Lung (tissue), 12 donors: Measurements from ENCODE around the gene MMP25. TPM values are rescaled to one million over a fixed set of nuclear protein-coding genes. Genes with fewer than 3 reads are reported as not detected.
A peak's percentile ranks its signal among the peaks of the same experiment; 100 is the strongest.

Source experiments
- ATAC-seq: fragments of 200-7000 bp; cut with Tn5 transposase; one replicate; pipeline ENCODE4 v1.9.1; 2020; ENCODE audit warnings: moderate number of reproducible peaks; ENCODE audit not compliant: insufficient read depth, low FRiP score
- DNase-seq, 3 donors: peaks; one replicate each; pipeline ENCODE4 v3.0.0-alpha.2; 2013 to 2017
- H3K27ac ChIP-seq, 2 donors: one replicate each; pipeline ENCODE4 v1.5.1; 2013; ENCODE audit warnings: mild to moderate bottlenecking in 2 of 2, moderate library complexity in 2 of 2, control low read depth in 1 of 2, inconsistent platforms in 1 of 2, low read depth in 1 of 2, low read length in 1 of 2
- H3K27me3 ChIP-seq, 3 donors: one replicate each; pipeline ENCODE4 v1.5.1; 2013; ENCODE audit warnings: low read length in 2 of 3; ENCODE audit not compliant: control insufficient read depth in 3 of 3, insufficient read depth in 3 of 3
- H3K36me3 ChIP-seq, 4 donors: one replicate each; pipeline ENCODE4 v1.5.1; 2013; ENCODE audit warnings: low read length in 4 of 4, mild to moderate bottlenecking in 1 of 4, moderate library complexity in 1 of 4; ENCODE audit not compliant: control insufficient read depth in 4 of 4, insufficient read depth in 4 of 4
- H3K4me1 ChIP-seq, 5 donors: one replicate each; pipeline ENCODE4 v1.5.1; 2013; ENCODE audit warnings: low read length in 5 of 5, mild to moderate bottlenecking in 2 of 5, moderate library complexity in 1 of 5; ENCODE audit not compliant: control insufficient read depth in 5 of 5, insufficient read depth in 5 of 5
- H3K4me3 ChIP-seq: one replicate; pipeline ENCODE4 v1.5.1; 2013; ENCODE audit warnings: mild to moderate bottlenecking, control low read depth, moderate library complexity
- H3K9ac ChIP-seq, 2 donors: one replicate each; pipeline ENCODE4 v1.5.1; 2013; ENCODE audit warnings: low read length in 2 of 2, control low read depth in 1 of 2; ENCODE audit not compliant: insufficient read depth in 1 of 2
- H3K9me3 ChIP-seq, 4 donors: one replicate each; pipeline ENCODE4 v1.5.1; 2013; ENCODE audit warnings: low read length in 3 of 4, mild to moderate bottlenecking in 1 of 4, moderate library complexity in 1 of 4; ENCODE audit not compliant: control insufficient read depth in 4 of 4, insufficient read depth in 3 of 4
- WGBS, 2 donors: extraction: QIAGEN DNeasy Blood & Tissue Kit; methylation state at CpG; one replicate each; pipeline ENCODE4 v1.1.7; 2013; 5-methylcytosine and 5-hydroxymethylcytosine counted together
- polyA plus RNA-seq, 2 donors: library from polyadenylated mRNA; stranded (reverse); fragments of 200-250 nt; gene quantifications; one replicate each; pipeline ENCODE4 v1.2.1, GENCODE V29; 2013
- total RNA-seq, 2 donors: library from RNA; depleted of rRNA in 1 of 2; stranded (reverse); fragments of >200 nt in 1 of 2; gene quantifications; one replicate each; pipeline ENCODE4 v1.2.1, GENCODE V29; 2014 to 2021
- TF ChIP-seq, protein P1 (sequence below): IDR thresholded peaks from 2 replicates; pipeline ENCODE4 v1.5.1; 2012; ENCODE audit warnings: mild to moderate bottlenecking; ENCODE audit errors: control extremely low read depth, extremely low read depth
- donor health status: control.
- donor health status: control.
- donor health status: Bipolar disorder and iron deficiency.
- donor health status: healthy.
- donor health status: DM: yes; HTN: yes; CAD: no.

Gene MMP25
- total and polyA plus RNA-seq, 4 donors, result 4.2 to 94.4 (median 20.6) TPM

DNA sequence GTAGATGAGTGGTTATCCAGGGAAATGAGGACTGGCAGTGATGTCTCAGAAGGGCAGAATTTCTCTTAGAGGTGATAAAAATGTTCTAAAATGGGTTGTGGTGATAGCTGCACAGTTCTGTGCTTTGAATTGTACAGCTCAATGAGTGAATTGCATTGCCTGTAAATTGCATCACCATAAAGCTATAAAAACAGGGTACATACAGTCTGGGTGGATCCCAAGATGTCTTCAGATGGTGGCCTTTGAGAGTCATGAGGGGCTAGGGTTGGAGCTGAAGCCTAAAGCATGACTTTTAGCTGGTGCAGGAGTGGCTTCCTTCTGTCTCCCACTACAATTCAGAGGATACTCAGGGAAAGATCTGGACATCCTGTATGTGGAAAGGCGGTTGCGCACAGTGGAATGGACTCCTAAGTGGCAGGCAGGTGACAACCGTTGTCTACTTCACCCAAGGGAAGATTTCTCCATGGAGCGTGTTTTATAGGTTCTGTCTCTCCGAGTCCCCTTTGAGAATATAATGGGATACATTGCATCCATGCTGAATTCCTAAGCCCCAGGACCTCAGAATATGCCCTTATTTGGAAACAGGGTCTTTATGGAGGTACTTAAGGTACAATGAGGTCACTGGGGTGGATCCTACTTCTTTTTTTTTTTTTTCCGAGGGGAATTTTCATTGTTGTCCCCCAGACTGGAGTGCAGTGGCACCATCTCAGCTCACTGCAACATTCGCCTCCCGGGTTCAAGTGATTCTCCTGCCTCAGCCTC lies 17.4 kb downstream of the MMP25 start:
- no peaks in the 10 kb centered on the region for H3K27me3 ChIP-seq
- 95 to 96% methylated on average over 8 of the region's 8 CpGs for WGBS, 2 donors
- H3K9ac ChIP-seq, result no peak overlapping the region
- ATAC-seq (no peak), DNase-seq (no peak)
- TF ChIP-seq, protein P1, sequence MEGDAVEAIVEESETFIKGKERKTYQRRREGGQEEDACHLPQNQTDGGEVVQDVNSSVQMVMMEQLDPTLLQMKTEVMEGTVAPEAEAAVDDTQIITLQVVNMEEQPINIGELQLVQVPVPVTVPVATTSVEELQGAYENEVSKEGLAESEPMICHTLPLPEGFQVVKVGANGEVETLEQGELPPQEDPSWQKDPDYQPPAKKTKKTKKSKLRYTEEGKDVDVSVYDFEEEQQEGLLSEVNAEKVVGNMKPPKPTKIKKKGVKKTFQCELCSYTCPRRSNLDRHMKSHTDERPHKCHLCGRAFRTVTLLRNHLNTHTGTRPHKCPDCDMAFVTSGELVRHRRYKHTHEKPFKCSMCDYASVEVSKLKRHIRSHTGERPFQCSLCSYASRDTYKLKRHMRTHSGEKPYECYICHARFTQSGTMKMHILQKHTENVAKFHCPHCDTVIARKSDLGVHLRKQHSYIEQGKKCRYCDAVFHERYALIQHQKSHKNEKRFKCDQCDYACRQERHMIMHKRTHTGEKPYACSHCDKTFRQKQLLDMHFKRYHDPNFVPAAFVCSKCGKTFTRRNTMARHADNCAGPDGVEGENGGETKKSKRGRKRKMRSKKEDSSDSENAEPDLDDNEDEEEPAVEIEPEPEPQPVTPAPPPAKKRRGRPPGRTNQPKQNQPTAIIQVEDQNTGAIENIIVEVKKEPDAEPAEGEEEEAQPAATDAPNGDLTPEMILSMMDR, result no peak
- peaks cover 0 to 10% (median 0%) of the 10 kb centered on the region in 4 donors for H3K36me3 ChIP-seq
- no peak overlapping the region for H3K27ac ChIP-seq
- H3K4me1 ChIP-seq, result peaks cover 2 to 26% (median 7%) of the 10 kb centered on the region in 5 donors
- H3K9me3 ChIP-seq, result no peaks in the 10 kb centered on the region
- no peak overlapping the region for H3K4me3 ChIP-seq

DNA sequence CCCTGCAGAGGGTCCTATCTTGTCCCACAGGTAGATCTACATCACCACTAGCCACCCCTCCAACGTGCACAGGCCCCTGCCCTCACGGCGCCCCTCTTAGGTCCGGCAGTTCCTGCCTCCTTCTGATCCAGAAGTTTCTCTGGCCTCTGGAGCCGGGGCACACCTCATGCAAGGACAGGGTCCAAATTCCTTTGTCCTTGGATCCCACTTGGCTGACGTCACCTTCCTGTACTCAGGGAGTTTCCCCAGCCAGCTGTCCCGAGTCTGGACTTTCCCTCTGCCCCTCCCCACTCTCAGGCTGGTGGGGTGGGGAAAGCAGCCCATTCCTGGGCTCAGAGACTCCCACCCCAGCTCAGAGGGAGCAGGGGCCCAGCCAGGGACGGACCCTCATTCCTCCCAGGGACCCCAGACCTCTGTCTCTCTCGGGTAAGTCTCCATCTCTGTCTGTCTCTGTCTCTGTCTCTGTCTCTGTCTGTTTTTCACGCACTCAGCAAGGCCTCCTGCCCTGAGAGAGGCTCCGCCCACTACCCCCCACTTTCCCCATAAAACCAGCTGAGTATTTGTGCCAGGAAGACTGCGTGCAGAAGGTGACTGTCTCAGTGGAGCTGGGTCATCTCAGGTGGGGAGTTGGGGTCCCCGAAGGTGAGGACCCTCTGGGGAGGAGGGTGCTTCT lies 18.8 kb downstream of the MMP25 start, which contains the start of gene IL32:
Gene IL32 (plus strand): TSS at position 572 of the 673 bp plus-strand sequence. CDS start 172 bp downstream, outside the sequence.
- H3K4me3 ChIP-seq, result peak within 1 kb of the TSS; percentile 71
- H3K27ac ChIP-seq, result peak within 1 kb of the TSS; percentile 67 to 72
- peaks cover 0 to 22% (median under 1%) of the 10 kb centered on the region in 5 donors for H3K4me1 ChIP-seq
- TF ChIP-seq, protein P1, result no peak
- no peaks in the 10 kb centered on the region for H3K9me3 ChIP-seq
- H3K9ac ChIP-seq, result no peak within 1 kb of the TSS
- H3K27me3 ChIP-seq, result no peaks in the 10 kb centered on the region
- WGBS, 2 donors, result 38 to 63% methylated on average over 13 of the region's 13 CpGs
- ATAC-seq (peak; percentile 70), DNase-seq (peak; percentile 45 to 63 (median 46))
- H3K36me3 ChIP-seq, result peaks cover 0 to 17% (median 0%) of the 10 kb centered on the region in 4 donors

DNA sequence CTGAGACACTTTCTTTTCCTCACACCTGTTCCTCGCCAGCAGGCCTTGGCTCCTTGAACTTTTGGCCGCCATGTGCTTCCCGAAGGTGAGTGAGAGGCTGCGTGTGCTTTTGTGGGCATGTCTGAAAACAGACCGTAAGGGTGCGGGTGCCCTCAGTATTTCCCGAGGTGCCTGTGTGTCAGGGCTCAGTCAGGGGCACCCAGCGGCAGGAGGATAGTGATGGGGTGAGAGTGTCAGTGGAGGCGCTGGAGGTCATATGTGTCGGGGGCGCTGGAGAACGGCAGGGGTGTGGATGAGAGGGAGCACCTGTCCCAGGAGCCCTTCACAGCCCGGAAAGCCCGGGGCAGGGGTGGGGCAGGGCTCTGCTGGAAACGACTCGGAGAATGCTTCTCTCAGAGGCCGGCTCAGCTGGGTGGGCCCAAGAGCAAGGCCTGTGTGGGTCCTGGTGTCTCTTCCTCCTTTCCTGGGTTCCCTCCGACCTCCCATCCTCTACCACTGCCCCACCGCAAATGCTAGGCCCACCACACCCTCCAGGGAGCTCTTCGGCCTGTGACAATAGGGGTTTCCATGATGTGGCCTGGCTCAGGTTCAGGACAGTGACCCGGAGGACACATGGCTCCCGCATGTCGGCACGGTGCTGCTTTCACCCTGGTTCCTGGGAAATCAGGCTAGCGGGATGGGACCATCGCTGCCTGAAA lies 19.5 kb downstream of the MMP25 start:
- peak overlapping the region; percentile 67 to 72 for H3K27ac ChIP-seq
- no peaks in the 10 kb centered on the region for H3K27me3 ChIP-seq
- peak; percentile 5 for ATAC-seq

More for the DNA sequence above, 19.5 kb downstream of the MMP25 start:
- peaks cover 0 to 17% (median 0%) of the 10 kb centered on the region in 4 donors for H3K36me3 ChIP-seq
- no peak for DNase-seq
- H3K9me3 ChIP-seq, result no peaks in the 10 kb centered on the region
- WGBS, 2 donors, result 54 to 70% methylated on average over 25 to 26 of the region's 26 CpGs
- H3K4me3 ChIP-seq, result peak overlapping the region; percentile 71
- no peak overlapping the region for H3K9ac ChIP-seq
- H3K4me1 ChIP-seq, result peaks cover 0 to 22% (median 0%) of the 10 kb centered on the region in 5 donors
- TF ChIP-seq, protein P1, result no peak
